ENCODE measurements around the gene ALB.

- no peak for TF ChIP-seq CTCF (IDR thresholded peaks at IDR 0.05; ENCODE audit: low read length)
- TF ChIP-seq EZH2 (IDR thresholded peaks at IDR 0.05; ENCODE audit: borderline replicate concordance, low read length) = no peak
Observed at GRCh38 chr4:73429826-73430587, 25.9 kb downstream of the ALB start.
